HUES48 (cell line): ENCODE data around the gene INTS15.

ENCODE experiments used
- H3K27ac ChIP-seq: one replicate; pipeline ENCODE4 v1.7.0; 2013; ENCODE audit warnings: low read depth, low read length, inconsistent platforms
- H3K27me3 ChIP-seq: 2 replicates; pipeline ENCODE4 v1.6.1; 2013; ENCODE audit warnings: mild to moderate bottlenecking, low read length; ENCODE audit not compliant: control insufficient read depth, insufficient read depth
- H3K36me3 ChIP-seq: 2 replicates; pipeline ENCODE4 v1.6.1; 2013; ENCODE audit warnings: low read length; ENCODE audit not compliant: control insufficient read depth, insufficient read depth
- H3K4me1 ChIP-seq: 2 replicates; pipeline ENCODE4 v1.6.1; 2013; ENCODE audit warnings: mild to moderate bottlenecking, low read length; ENCODE audit not compliant: control insufficient read depth, insufficient read depth
- H3K4me3 ChIP-seq: 2 replicates; pipeline ENCODE4 v1.5.1; 2013; ENCODE audit warnings: mild to moderate bottlenecking, low read depth, low read length
- H3K9ac ChIP-seq: 2 replicates; pipeline ENCODE4 v1.6.1; 2013; ENCODE audit warnings: mild to moderate bottlenecking, low read depth, low read length, moderate library complexity
- H3K9me3 ChIP-seq: 2 replicates; pipeline ENCODE4 v1.6.1; 2013; ENCODE audit warnings: low read length; ENCODE audit not compliant: control insufficient read depth, insufficient read depth

Gene INTS15

GRCh38 chr7:6608081-6608480 is 18.3 kb downstream of the INTS15 start:
- no peak overlapping the region for H3K9ac ChIP-seq
- no peak overlapping the region for H3K27ac ChIP-seq
- no peaks in the 10 kb centered on the region for H3K9me3 ChIP-seq
- no peak overlapping the region for H3K4me3 ChIP-seq
- H3K27me3 ChIP-seq, result no peaks in the 10 kb centered on the region
- peaks cover 12% of the 10 kb centered on the region; the same call in 1 of the 2 replicates for H3K36me3 ChIP-seq
- H3K4me1 ChIP-seq, result no peaks in the 10 kb centered on the region

GRCh38 chr7:6608794-6609193 is 19.0 kb downstream of the INTS15 start:
- peaks cover 12% of the 10 kb centered on the region; the same call in 1 of the 2 replicates for H3K36me3 ChIP-seq
- H3K27me3 ChIP-seq, result no peaks in the 10 kb centered on the region
- H3K9me3 ChIP-seq, result no peaks in the 10 kb centered on the region
- H3K9ac ChIP-seq, result no peak overlapping the region
- H3K27ac ChIP-seq, result no peak overlapping the region
- H3K4me1 ChIP-seq, result peaks cover 5% of the 10 kb centered on the region
- no peak overlapping the region for H3K4me3 ChIP-seq

GRCh38 chr7:6612819-6613218 is 23.0 kb downstream of the INTS15 start:
- no peaks in the 10 kb centered on the region for H3K9me3 ChIP-seq
- no peak overlapping the region for H3K9ac ChIP-seq
- H3K4me3 ChIP-seq, result no peak overlapping the region
- H3K4me1 ChIP-seq, result peaks cover 7% of the 10 kb centered on the region
- no peaks in the 10 kb centered on the region for H3K27me3 ChIP-seq
- H3K36me3 ChIP-seq, result peaks cover 4% of the 10 kb centered on the region; the same call in 1 of the 2 replicates
- H3K27ac ChIP-seq, result no peak overlapping the region

- Histone ChIP-seq H3K4me3 (no peak overlapping the region), H3K9ac (no peak overlapping the region), H3K27ac (no peak overlapping the region), H3K9me3 (no peaks in the 10 kb centered on the region), H3K4me1 (peaks cover 7% of the 10 kb centered on the region), H3K36me3 (no peaks in the 10 kb centered on the region), H3K27me3 (no peaks in the 10 kb centered on the region)
Measured at GRCh38 chr7:6613706-6614105, 23.9 kb downstream of the INTS15 start.

- H3K27ac ChIP-seq, result peak within 1 kb of the TSS; percentile 59
- no peaks in the 10 kb centered on the region for H3K36me3 ChIP-seq
- H3K9ac ChIP-seq, result peak within 1 kb of the TSS; percentile 70; the same call in 1 of the 2 replicates
- H3K4me1 ChIP-seq, result peaks cover 7% of the 10 kb centered on the region
- H3K9me3 ChIP-seq, result no peaks in the 10 kb centered on the region
- no peaks in the 10 kb centered on the region for H3K27me3 ChIP-seq
- H3K4me3 ChIP-seq, result peak within 1 kb of the TSS; percentile 80
Measured at GRCh38 chr7:6614953-6615722, 25.3 kb downstream of the INTS15 start, which contains the start of gene ZNF853. Gene ZNF853 (plus strand): TSS chr7:6615610. CDS start chr7:6616175, 565 bp downstream.

- peak overlapping the region; percentile 28 for H3K27ac ChIP-seq
- no peaks in the 10 kb centered on the region for H3K27me3 ChIP-seq
- peaks cover 1% of the 10 kb centered on the region; the same call in 1 of the 2 replicates for H3K36me3 ChIP-seq
- no peaks in the 10 kb centered on the region for H3K9me3 ChIP-seq
- H3K9ac ChIP-seq, result 0 out of 2 replicates have a peak overlapping the region, but pooled peaks have one; percentile 24
- H3K4me3 ChIP-seq, result peak overlapping the region; percentile 67
- H3K4me1 ChIP-seq, result peaks cover 7% of the 10 kb centered on the region
Measured at GRCh38 chr7:6615723-6616555, 26.1 kb downstream of the INTS15 start.

- Histone ChIP-seq H3K9ac (no peak overlapping the region), H3K4me1 (peaks cover 7% of the 10 kb centered on the region), H3K27me3 (no peaks in the 10 kb centered on the region), H3K36me3 (peaks cover 12% of the 10 kb centered on the region), H3K9me3 (no peaks in the 10 kb centered on the region), H3K4me3 (no peak overlapping the region), H3K27ac (no peak overlapping the region)
Measured at GRCh38 chr7:6616854-6617643, 27.2 kb downstream of the INTS15 start.

- H3K9ac ChIP-seq, result no peak overlapping the region
- H3K9me3 ChIP-seq, result no peaks in the 10 kb centered on the region
- H3K27ac ChIP-seq, result no peak overlapping the region
- H3K4me1 ChIP-seq, result peaks cover 4% of the 10 kb centered on the region
- H3K36me3 ChIP-seq, result peaks cover 23% of the 10 kb centered on the region
- no peak overlapping the region for H3K4me3 ChIP-seq
- no peaks in the 10 kb centered on the region for H3K27me3 ChIP-seq
Measured at GRCh38 chr7:6618621-6619020, 28.8 kb downstream of the INTS15 start.

GRCh38 chr7:6619961-6620360 is 30.1 kb downstream of the INTS15 start:
- Histone ChIP-seq H3K9me3 (no peaks in the 10 kb centered on the region), H3K27ac (no peak overlapping the region), H3K36me3 (peaks cover 30% of the 10 kb centered on the region), H3K4me1 (no peaks in the 10 kb centered on the region), H3K9ac (no peak overlapping the region), H3K27me3 (no peaks in the 10 kb centered on the region), H3K4me3 (no peak overlapping the region)

GRCh38 chr7:6621195-6622133 is 31.6 kb downstream of the INTS15 start:
- Histone ChIP-seq H3K9ac (no peak overlapping the region), H3K4me3 (no peak overlapping the region), H3K36me3 (peaks cover 30% of the 10 kb centered on the region), H3K4me1 (no peaks in the 10 kb centered on the region), H3K27ac (no peak overlapping the region), H3K9me3 (no peaks in the 10 kb centered on the region), H3K27me3 (no peaks in the 10 kb centered on the region)
